H4 (cell line): ENCODE measurements around the gene CBFB. TPM values are rescaled to one million over a fixed set of nuclear protein-coding genes. Genes with fewer than 3 reads are reported as not detected.

Source experiments
- DNase-seq: peaks from one replicate; pipeline ENCODE4 v3.0.0-alpha.2; 2015; ENCODE audit warnings: low spot score
- total RNA-seq: library from RNA; depleted of rRNA; stranded (reverse); fragments of >200 nt; shearing (Covaris generic); gene quantifications from 2 replicates; pipeline ENCODE4 v1.2.3, GENCODE V29; 2014; rRNA removed

The CBFB gene
- total RNA-seq, 1 experiment from 2014 or later = 81.0 TPM

GRCh38 chr16:67128887-67129286, 99.9 kb downstream of the CBFB start:
- DNase-seq = no peak

GRCh38 chr16:67129422-67129821, 100.5 kb downstream of the CBFB start:
- DNase-seq = no peak

GRCh38 chr16:67137605-67138004, 108.7 kb downstream of the CBFB start:
- DNase-seq = no peak

GRCh38 chr16:67141391-67141790, 112.4 kb downstream of the CBFB start:
- no peak for DNase-seq

- DNase-seq = no peak
These were observed 113.4 kb downstream of the CBFB start for GRCh38 chr16:67142342-67142741.

GRCh38 chr16:67144943-67145342, 116.0 kb downstream of the CBFB start:
- no peak for DNase-seq

- no peak for DNase-seq
These were observed 116.8 kb downstream of the CBFB start for GRCh38 chr16:67145746-67146145.

- no peak for DNase-seq
These were observed 117.8 kb downstream of the CBFB start for GRCh38 chr16:67146523-67147357.

GRCh38 chr16:67147437-67148140, 118.6 kb downstream of the CBFB start:
- DNase-seq = no peak

GRCh38 chr16:67148221-67148620, 119.3 kb downstream of the CBFB start:
- no peak for DNase-seq

- no peak for DNase-seq
These were observed 119.8 kb downstream of the CBFB start for GRCh38 chr16:67148656-67149275.

- no peak for DNase-seq
These were observed 120.5 kb downstream of the CBFB start for GRCh38 chr16:67149276-67150046.

- DNase-seq = no peak
These were observed 121.3 kb downstream of the CBFB start for GRCh38 chr16:67150047-67150832.

Other genes starting within 250 kb of the CBFB start
- gene TERB1, start 227.6 kb upstream of the CBFB start, total RNA-seq = 0.27 TPM in 1 of 2 replicates, not detected in the other
- 132 and 142 TPM in 2 replicates for gene NAE1, start 198.2 kb upstream of the CBFB start, total RNA-seq
- gene CA7, start 184.7 kb upstream of the CBFB start, total RNA-seq = not detected in 2 replicates
- gene PDP2, start 148.6 kb upstream of the CBFB start, total RNA-seq = 9.8 and 20.3 TPM in 2 replicates
- not detected in 2 replicates for gene CDH16, start 110.3 kb upstream of the CBFB start, total RNA-seq
- 0.12 TPM in 1 of 2 replicates, not detected in the other for gene RRAD, start 103.6 kb upstream of the CBFB start, total RNA-seq
- 207 and 213 TPM in 2 replicates for gene CIAO2B, start 94.7 kb upstream of the CBFB start, total RNA-seq
- 13.8 and 15.6 TPM in 2 replicates for gene CES2, start 93.6 kb upstream of the CBFB start, total RNA-seq
- 0.68 and 1.2 TPM in 2 replicates for gene CES3, start 67.9 kb upstream of the CBFB start, total RNA-seq
- gene CES4A, start 40.6 kb upstream of the CBFB start, total RNA-seq = not detected in 2 replicates
- gene PHAF1, start 80.8 kb downstream of the CBFB start, total RNA-seq = 13.8 and 14.8 TPM in 2 replicates
- gene B3GNT9, start 121.8 kb downstream of the CBFB start, total RNA-seq = 21.2 and 21.6 TPM in 2 replicates
- 13.6 and 17.9 TPM in 2 replicates for gene TRADD, start 130.8 kb downstream of the CBFB start, total RNA-seq
- 1.3 and 3.3 TPM in 2 replicates for gene FBXL8, start 130.8 kb downstream of the CBFB start, total RNA-seq
- 0.50 TPM in 1 of 2 replicates, not detected in the other for gene HSF4, start 135.6 kb downstream of the CBFB start, total RNA-seq
- gene NOL3, start 141.4 kb downstream of the CBFB start, total RNA-seq = 39.4 and 47.9 TPM in 2 replicates
- gene MATCAP1, start 154.8 kb downstream of the CBFB start, total RNA-seq = 3.5 and 4.5 TPM in 2 replicates
- gene EXOC3L1, start 161.0 kb downstream of the CBFB start, total RNA-seq = not detected in 2 replicates
- 78.4 and 80.7 TPM in 2 replicates for gene E2F4, start 163.0 kb downstream of the CBFB start, total RNA-seq
- 0.06 and 0.29 TPM in 2 replicates for gene ELMO3, start 170.0 kb downstream of the CBFB start, total RNA-seq
- gene TMEM208, start 198.0 kb downstream of the CBFB start, total RNA-seq = 31.1 and 38.4 TPM in 2 replicates
- gene FHOD1, start 218.3 kb downstream of the CBFB start, total RNA-seq = 18.4 and 21.2 TPM in 2 replicates
- gene SLC9A5, start 219.8 kb downstream of the CBFB start, total RNA-seq = 0.81 and 1.4 TPM in 2 replicates